ENCODE measurements around the gene TSPAN16. TPM values are rescaled to one million over a fixed set of nuclear protein-coding genes. Genes with fewer than 3 reads are reported as not detected.

The TSPAN16 gene, protein sequence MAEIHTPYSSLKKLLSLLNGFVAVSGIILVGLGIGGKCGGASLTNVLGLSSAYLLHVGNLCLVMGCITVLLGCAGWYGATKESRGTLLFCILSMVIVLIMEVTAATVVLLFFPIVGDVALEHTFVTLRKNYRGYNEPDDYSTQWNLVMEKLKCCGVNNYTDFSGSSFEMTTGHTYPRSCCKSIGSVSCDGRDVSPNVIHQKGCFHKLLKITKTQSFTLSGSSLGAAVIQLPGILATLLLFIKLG
- 1 to 10 TPM in 1 of 2 donors, not detected in 1; 4.2 TPM for total RNA-seq

- H3K27me3 ChIP-seq (replicated peaks; ENCODE audit: insufficient read depth) = no peaks in the 10 kb centered on the region
- no peaks in the 10 kb centered on the region for H3K4me1 ChIP-seq (replicated peaks)
- H3K36me3 ChIP-seq = no peaks in the 10 kb centered on the region
- H3K27ac ChIP-seq = no peak within 1 kb of the TSS
- H3K4me3 ChIP-seq = no peak within 1 kb of the TSS
- WGBS = 86% methylated on average over 8 of the region's 8 CpGs
- TF ChIP-seq POLR2A (IDR thresholded peaks at IDR 0.05) = no peak
- no peak for TF ChIP-seq POLR2AphosphoS5 (IDR thresholded peaks at IDR 0.05)
- no peak for TF ChIP-seq CTCF (IDR thresholded peaks at IDR 0.05)
- DNase-seq (ENCODE audit: low spot score) = no peak
- intact Hi-C loops (cut with DNase I) = loop anchor here (2.0 to 10.0 kb wide), 2 partner anchors 81 to 289 kb away; no protein-coding TSS in a partner anchor
- H3K9me3 ChIP-seq = no peaks in the 10 kb centered on the region
Measured at GRCh38 chr19:11295665-11296245, at the start of gene TSPAN16. TSPAN16 (plus strand) TSS chr19:11296160; CDS start chr19:11296298, 138 bp downstream.

DNA sequence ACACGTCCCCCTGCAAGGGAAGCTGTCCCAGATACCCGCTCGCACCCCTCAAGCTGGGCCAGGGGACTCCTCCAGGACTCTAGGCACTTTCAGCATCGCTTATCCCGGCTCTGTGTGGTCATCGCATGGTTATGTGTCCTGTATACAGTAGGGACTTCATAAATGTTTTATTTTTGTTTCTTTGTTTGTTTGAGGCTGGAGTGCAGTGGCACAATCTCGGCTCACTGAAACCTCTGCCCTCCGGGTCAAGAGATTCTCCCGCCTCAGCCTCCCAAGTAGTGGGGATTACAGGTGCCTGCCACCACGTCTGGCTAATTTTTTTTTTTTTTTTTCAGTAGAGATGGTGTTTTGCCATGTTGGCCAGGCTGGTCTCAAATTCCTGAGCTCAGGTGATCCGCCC is 49.0 kb upstream of the TSPAN16 start:
- no peak overlapping the region for H3K27ac ChIP-seq
- intact Hi-C loops (cut with DNase I) = no loop called here
- TF ChIP-seq CTCF (IDR thresholded peaks at IDR 0.05) = no peak
- no peak for TF ChIP-seq POLR2AphosphoS5 (IDR thresholded peaks at IDR 0.05)
- TF ChIP-seq POLR2A (IDR thresholded peaks at IDR 0.05) = no peak
- peaks cover 0 to 6% of the 10 kb centered on the region in 2 donors for H3K36me3 ChIP-seq
- H3K4me3 ChIP-seq = no peak overlapping the region
- no peaks in the 10 kb centered on the region for H3K9me3 ChIP-seq
- no peaks in the 10 kb centered on the region for H3K27me3 ChIP-seq (replicated peaks; ENCODE audit: insufficient read depth)
- no peak for DNase-seq (ENCODE audit: low spot score)
- H3K4me1 ChIP-seq (replicated peaks) = no peaks in the 10 kb centered on the region
- 94% methylated on average over 11 of the region's 11 CpGs for WGBS

- DNase-seq (ENCODE audit: low spot score) = no peak
- WGBS = 80% methylated on average over 10 of the region's 10 CpGs
- no peak overlapping the region for H3K4me3 ChIP-seq
- H3K9me3 ChIP-seq = no peaks in the 10 kb centered on the region
- no peak for TF ChIP-seq CTCF (IDR thresholded peaks at IDR 0.05)
- no peak for TF ChIP-seq POLR2A (IDR thresholded peaks at IDR 0.05)
- TF ChIP-seq POLR2AphosphoS5 (IDR thresholded peaks at IDR 0.05) = no peak
- no peaks in the 10 kb centered on the region for H3K27me3 ChIP-seq (replicated peaks; ENCODE audit: insufficient read depth)
- no peaks in the 10 kb centered on the region for H3K4me1 ChIP-seq (replicated peaks)
- H3K27ac ChIP-seq = no peak overlapping the region
- intact Hi-C loops (cut with DNase I) = no loop called here
- peaks cover 0 to 6% of the 10 kb centered on the region in 2 donors for H3K36me3 ChIP-seq
Measured at GRCh38 chr19:11247391-11247790, 48.6 kb upstream of the TSPAN16 start.

DNA sequence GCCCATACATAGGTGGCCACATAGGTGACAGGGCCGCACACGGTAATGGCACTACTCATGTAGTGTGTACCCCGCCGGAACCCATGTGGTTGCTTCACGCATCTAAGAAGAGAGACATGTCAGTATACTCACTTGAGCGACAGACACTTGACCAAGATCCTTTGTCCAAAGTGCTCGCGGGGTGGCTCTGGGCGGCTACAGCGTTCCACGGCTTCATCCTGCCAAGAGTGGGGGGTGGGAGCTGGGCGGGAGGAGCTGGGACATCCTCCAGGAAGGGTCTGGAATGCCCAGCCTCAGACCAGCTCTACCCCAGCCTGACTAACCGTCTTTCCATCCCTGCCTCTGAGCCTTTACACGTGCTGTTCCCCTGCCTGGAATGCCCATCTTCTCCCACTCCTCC is 48.0 kb upstream of the TSPAN16 start:
- TF ChIP-seq CTCF (IDR thresholded peaks at IDR 0.05) = no peak
- no peak for TF ChIP-seq POLR2AphosphoS5 (IDR thresholded peaks at IDR 0.05)
- TF ChIP-seq POLR2A (IDR thresholded peaks at IDR 0.05) = no peak
- H3K4me3 ChIP-seq = no peak overlapping the region
- H3K27ac ChIP-seq = no peak overlapping the region
- intact Hi-C loops (cut with DNase I) = no loop called here
- no peaks in the 10 kb centered on the region for H3K27me3 ChIP-seq (replicated peaks; ENCODE audit: insufficient read depth)
- no peak for DNase-seq (ENCODE audit: low spot score)
- no peaks in the 10 kb centered on the region for H3K9me3 ChIP-seq
- WGBS = 87% methylated on average over 14 of the region's 14 CpGs
- peaks cover 0 to 6% of the 10 kb centered on the region in 2 donors for H3K36me3 ChIP-seq
- no peaks in the 10 kb centered on the region for H3K4me1 ChIP-seq (replicated peaks)

- H3K4me1 ChIP-seq (replicated peaks) = no peaks in the 10 kb centered on the region
- no peaks in the 10 kb centered on the region for H3K9me3 ChIP-seq
- no peak overlapping the region for H3K27ac ChIP-seq
- H3K36me3 ChIP-seq = peaks cover 0 to 6% of the 10 kb centered on the region in 2 donors
- no peak for TF ChIP-seq POLR2A (IDR thresholded peaks at IDR 0.05)
- TF ChIP-seq CTCF (IDR thresholded peaks at IDR 0.05) = no peak
- no peak for TF ChIP-seq POLR2AphosphoS5 (IDR thresholded peaks at IDR 0.05)
- WGBS = 94% methylated on average over 2 of the region's 2 CpGs
- H3K27me3 ChIP-seq (replicated peaks; ENCODE audit: insufficient read depth) = no peaks in the 10 kb centered on the region
- DNase-seq (ENCODE audit: low spot score) = no peak
- intact Hi-C loops (cut with DNase I) = no loop called here
- no peak overlapping the region for H3K4me3 ChIP-seq
Measured at GRCh38 chr19:11248852-11249251, 47.1 kb upstream of the TSPAN16 start.
